H1 (cell line): ENCODE measurements around the gene NCAM1.

ENCODE experiments used
- CEBPB ChIP-seq: IDR thresholded peaks from 2 replicates; pipeline ENCODE4 v1.6.1; 2012; ENCODE audit warnings: low read depth, low read length
- NRF1 ChIP-seq: IDR thresholded peaks from 2 replicates; pipeline ENCODE4 v1.6.1; 2011; ENCODE audit warnings: mild to moderate bottlenecking, low read depth, low read length, improper control_type of control experiment

DNA sequence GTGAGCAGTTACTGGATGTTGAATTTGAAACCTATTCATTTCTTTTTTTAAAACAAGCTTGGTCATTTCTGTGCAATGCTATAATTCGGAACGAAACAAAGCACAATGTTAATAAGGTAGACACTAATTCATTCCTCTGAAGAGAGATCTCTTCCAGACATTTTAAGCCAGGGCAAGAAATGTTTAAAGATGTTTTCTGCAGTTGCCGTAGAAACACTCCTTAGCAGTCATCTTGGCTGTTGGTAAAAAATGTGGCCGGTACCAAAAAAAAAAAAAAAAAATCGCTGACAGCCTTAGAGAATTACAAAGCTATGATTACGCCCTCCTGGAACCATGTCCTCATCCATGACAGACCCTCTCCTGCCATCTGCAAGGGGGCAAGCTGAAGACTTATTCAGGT lies 286.7 kb downstream of the NCAM1 start:
- TF ChIP-seq NRF1 (no peak), CEBPB (no peak)
